ENCODE data around the gene CNBP.
"Not testable (repeated sequence)": the region's sequence is repeated elsewhere in the genome, so short reads cannot be mapped to it uniquely, and the experiment has no call there.

The CNBP gene

DNA sequence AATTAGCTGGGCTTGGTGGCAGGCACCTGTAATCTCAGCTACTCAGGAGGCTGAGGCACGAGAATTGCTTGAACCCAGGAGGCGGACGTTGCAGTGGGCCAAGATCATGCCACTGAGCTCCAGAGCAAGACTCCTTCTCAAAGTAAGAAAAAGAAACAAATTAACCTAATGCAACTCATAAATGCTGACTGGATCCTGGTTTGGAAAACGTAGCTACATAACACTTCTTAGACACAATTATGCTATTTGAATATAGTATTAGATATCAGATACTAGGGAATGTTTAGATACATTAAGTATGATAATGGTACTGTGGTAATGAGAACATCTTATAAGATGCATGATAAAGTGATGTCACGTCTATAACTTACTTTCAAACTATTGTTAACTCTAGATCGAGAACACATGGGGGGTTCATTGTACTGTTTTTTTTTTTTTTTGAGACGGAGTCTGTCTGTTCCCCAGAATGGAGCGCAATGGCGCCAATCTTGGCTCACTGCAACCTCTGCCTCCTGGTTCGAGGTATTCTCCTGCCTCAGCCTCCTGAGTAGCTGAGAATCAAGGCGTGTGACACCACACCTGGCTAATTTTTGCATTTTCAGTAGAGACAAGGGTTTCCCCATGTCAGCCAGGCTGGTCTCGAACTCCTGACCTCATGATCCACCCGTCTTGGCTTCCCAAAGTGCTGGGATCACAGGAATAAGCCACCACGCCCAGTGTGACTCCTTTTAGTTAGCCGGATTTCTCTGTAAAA, 16.9 kb downstream of the CNBP start:
- no peak overlapping the region for H3K4me3 ChIP-seq (replicated peaks; ENCODE audit: low read depth, low read length)

DNA sequence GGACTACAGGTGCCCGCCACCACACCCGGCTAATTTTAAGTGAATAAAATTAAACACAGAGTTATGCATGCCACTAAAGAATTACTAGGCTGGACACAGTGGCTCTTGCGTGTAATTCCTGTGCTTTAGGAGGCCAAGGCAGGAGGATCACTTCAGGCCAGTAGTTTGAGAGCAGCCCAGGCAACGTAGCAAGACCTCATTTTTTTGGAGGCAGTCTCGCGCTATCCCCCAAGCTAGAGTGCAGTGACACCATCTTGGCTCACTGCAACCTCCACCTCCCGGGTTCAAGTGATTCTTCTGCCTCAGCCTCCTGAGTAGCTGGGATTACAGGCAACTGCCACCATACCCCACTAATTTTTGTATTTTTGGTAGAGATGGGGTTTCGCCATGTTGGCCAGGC, 18.1 kb downstream of the CNBP start:
- not testable (repeated sequence) for H3K4me3 ChIP-seq (replicated peaks; ENCODE audit: low read depth, low read length); DNase-seq (ENCODE audit: low read depth)

More for the DNA sequence above, 16.9 kb downstream of the CNBP start:
- DNase-seq (ENCODE audit: low read depth) = no peak
- TF ChIP-seq, protein P1, sequence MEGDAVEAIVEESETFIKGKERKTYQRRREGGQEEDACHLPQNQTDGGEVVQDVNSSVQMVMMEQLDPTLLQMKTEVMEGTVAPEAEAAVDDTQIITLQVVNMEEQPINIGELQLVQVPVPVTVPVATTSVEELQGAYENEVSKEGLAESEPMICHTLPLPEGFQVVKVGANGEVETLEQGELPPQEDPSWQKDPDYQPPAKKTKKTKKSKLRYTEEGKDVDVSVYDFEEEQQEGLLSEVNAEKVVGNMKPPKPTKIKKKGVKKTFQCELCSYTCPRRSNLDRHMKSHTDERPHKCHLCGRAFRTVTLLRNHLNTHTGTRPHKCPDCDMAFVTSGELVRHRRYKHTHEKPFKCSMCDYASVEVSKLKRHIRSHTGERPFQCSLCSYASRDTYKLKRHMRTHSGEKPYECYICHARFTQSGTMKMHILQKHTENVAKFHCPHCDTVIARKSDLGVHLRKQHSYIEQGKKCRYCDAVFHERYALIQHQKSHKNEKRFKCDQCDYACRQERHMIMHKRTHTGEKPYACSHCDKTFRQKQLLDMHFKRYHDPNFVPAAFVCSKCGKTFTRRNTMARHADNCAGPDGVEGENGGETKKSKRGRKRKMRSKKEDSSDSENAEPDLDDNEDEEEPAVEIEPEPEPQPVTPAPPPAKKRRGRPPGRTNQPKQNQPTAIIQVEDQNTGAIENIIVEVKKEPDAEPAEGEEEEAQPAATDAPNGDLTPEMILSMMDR (IDR thresholded peaks at IDR 0.05; ENCODE audit: low read length, missing control alignments) = no peak

DNA sequence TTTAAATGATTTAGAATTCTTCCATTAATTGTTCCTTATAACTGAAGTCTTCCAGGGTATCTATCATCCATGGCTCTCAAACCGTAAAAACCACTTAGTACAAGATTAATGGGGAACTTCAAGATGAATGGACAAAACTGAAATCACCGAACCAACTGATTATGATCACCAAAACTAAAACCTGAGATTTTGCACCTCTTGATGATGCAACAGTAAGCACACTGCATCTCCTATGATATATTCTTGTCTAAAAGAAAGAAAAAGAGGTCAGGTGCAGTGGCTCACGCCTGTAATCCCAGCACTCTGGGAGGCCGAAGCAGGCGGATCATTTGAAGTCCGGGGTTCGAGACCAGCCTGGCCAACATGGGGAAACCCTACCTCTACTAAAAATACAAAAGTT, 19.2 kb downstream of the CNBP start:
- DNase-seq (ENCODE audit: low read depth) = no peak
- H3K4me3 ChIP-seq (replicated peaks; ENCODE audit: low read depth, low read length) = no peak overlapping the region
- TF ChIP-seq, protein P1 (IDR thresholded peaks at IDR 0.05; ENCODE audit: low read length, missing control alignments) = no peak

DNA sequence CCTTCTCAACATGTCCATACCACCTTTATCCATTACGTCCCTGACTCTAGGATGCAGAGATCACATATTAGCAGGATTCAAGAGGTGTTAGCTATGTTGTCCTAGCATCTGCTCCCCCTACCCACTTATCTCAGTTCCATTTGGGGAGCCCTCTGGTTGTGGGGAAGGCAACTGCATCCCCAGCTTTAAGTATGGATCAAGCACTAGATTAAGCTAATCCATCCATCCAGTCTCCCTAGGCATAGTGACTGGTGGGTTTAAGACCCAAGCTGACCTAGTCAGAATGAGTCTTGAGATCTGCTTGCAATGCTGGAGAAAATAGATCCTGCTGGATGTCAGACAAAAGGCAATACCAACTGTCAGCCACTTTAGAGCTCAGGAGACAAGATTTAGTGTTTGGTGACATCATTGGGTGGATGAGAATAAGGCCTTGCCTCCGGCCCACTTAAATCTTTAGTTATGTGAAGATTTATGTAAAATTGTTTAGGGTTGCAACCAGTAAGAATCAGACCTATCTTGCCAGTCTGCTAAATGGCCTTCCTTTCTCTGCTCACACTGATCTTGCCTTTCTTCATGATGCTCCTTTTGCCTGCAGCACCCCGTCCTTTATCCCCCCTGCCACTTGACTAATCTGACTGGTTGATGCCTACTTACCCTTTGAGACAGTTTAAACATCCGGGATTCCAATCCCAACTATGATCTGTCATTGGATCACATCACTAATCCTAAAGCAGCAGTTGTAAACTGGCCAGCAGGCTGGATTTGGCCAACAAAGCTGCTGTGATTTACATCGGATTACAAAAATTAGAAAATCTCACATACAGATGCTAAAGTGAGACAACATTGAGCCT, 20.7 kb downstream of the CNBP start:
- DNase-seq (ENCODE audit: low read depth) = no peak
- no peak overlapping the region for H3K4me3 ChIP-seq (replicated peaks; ENCODE audit: low read depth, low read length)
- TF ChIP-seq, protein P1 (IDR thresholded peaks at IDR 0.05; ENCODE audit: low read length, missing control alignments) = peak; percentile 20

DNA sequence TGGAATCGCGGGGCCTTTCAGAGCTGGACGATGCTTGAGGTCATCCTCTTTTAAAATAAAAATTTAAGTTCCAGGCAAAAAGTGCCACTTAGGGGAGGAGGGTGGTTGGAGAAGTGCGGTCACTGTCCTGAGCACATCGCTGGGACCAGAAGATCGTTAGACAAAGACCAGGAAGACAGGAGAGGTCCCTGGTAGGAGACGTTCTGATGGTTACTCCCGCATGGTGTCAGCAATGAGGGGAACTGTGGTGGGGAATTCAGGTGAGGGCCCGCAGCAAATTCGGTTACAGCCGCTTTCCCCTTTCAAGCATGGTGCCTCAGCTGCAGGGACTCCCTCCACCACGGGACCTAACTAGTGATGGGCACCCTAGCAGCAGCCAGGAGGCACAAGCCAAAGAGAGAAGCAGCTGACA, 21.8 kb downstream of the CNBP start:
- H3K4me3 ChIP-seq (replicated peaks; ENCODE audit: low read depth, low read length) = peak overlapping the region; percentile 80
- no peak for DNase-seq (ENCODE audit: low read depth)
- TF ChIP-seq, protein P1 (IDR thresholded peaks at IDR 0.05; ENCODE audit: low read length, missing control alignments) = no peak

DNA sequence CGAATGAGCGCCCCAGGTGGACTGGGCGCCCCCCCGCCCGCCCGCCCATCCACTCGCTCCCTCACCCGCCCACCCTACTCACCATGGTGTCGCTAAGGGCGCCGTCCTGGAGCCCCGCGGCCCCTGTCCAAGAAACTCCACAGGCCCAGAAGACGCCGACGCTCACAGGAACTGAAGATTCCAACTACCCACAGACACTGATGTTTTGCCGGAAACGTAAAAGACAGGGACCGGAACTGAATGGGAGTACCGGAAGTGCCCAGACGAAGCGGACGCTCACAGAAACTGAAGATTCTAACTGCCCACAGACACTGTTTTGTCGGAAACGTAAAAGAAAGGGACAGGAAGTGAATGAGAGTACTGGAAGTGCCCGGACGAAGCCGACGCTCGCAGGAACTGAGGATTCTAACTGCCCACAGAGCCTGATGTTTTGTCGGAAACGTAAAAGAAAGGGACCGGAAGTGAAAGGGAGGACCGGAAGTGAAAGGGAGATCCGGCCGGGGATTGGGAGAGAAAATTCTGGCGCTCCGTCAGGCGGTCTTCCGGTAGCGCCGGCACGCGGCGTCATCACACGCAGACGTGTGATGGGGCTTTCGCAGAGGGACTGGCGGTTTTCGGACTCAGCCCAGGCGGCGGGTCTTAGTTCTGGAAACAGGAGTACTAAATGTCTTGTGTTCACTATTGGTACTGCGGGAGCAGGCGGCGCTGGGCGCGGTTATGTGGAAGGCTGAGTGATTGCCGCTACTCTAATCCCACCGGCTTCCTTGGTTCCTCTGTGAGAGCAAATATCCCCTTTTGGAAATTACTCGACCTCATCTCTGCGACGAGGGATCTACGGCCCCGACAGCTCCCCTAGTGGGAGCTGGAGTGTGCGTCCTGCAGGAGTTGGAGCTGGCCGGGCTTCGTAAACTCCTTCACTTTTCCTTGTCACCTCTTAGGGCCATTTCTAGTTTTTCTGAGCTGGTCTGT, 22.5 kb downstream of the CNBP start, which contains the start of gene ISY1:
Gene ISY1, minus strand, starts transcription at position 173 of the 969 bp plus-strand sequence. Its CDS starts 88 bp downstream, at position 85.
- DNase-seq (ENCODE audit: low read depth) = peak; percentile 98
- peak within 1 kb of the TSS; percentile 80 for H3K4me3 ChIP-seq (replicated peaks; ENCODE audit: low read depth, low read length)
- TF ChIP-seq, protein P1 (IDR thresholded peaks at IDR 0.05; ENCODE audit: low read length, missing control alignments) = peak; percentile 82

All from fibroblast of pulmonary artery (primary cell).